Adrenal gland (tissue), 12 donors: Measurements from ENCODE around the gene ALKBH8. TPM values are rescaled to one million over a fixed set of nuclear protein-coding genes. Genes with fewer than 3 reads are reported as not detected.
"Not testable (repeated sequence)": the region's sequence is repeated elsewhere in the genome, so short reads cannot be mapped to it uniquely, and the experiment has no call there.

ENCODE experiments used
- DNase-seq, 7 donors: peaks; one replicate each; pipeline ENCODE4 v3.0.0-alpha.2; 2019 to 2020
- H3K27ac ChIP-seq, 5 donors: fragments of 200-600 bp; sonication (generic) in 4 of 5; 1 replicate in 3 of 5; 2 replicates in 2 of 5; pipeline versions ENCODE4 v1.5.1 to v1.8.0; 2016 to 2020; ENCODE audit warnings: mild to moderate bottlenecking in 1 of 5
- H3K27me3 ChIP-seq: fragments of 200-600 bp; 2 replicates; pipeline ENCODE4 v1.8.0; 2021
- H3K36me3 ChIP-seq, 2 donors: fragments of 200-600 bp; replicated peaks in 1 of 2; 1 replicate in 1 of 2; 2 replicates in 1 of 2; pipeline versions ENCODE4 v1.5.1 to v1.8.0; 2018 to 2022
- H3K4me1 ChIP-seq, 2 donors: fragments of 200-600 bp; replicated peaks in 1 of 2; 1 replicate in 1 of 2; 2 replicates in 1 of 2; pipeline versions ENCODE4 v1.5.1 to v1.8.0; 2018 to 2021
- H3K4me3 ChIP-seq, 4 donors: fragments of 200-600 bp; sonication (generic) in 3 of 4; one replicate each; pipeline ENCODE4 v1.5.1; 2016 to 2018
- H3K9me3 ChIP-seq, 3 donors: fragments of 200-600 bp; sonication (generic) in 1 of 3; replicated peaks in 1 of 3; 1 replicate in 2 of 3; 2 replicates in 1 of 3; pipeline versions ENCODE4 v1.5.1 to v1.8.0; 2016 to 2021
- POLR2A ChIP-seq, 2 donors: fragments of 450-650 bp; IDR thresholded peaks; one replicate each; pipeline ENCODE4 v1.6.1; 2017; ENCODE audit warnings: antibody characterized with exemption in 2 of 2, mild to moderate bottlenecking in 2 of 2, moderate library complexity in 1 of 2
- WGBS, 4 donors: extraction: QIAGEN DNeasy Blood & Tissue Kit in 2 of 4; methylation state at CpG; one replicate each; pipeline versions ENCODE4 v1.1.5 to v1.1.7; 2013 to 2017; 5-methylcytosine and 5-hydroxymethylcytosine counted together
- intact Hi-C, 2 donors: fragments of 100-400 bp; cut with DNase I; formaldehyde crosslinking; loops; one replicate each; pipeline versions ENCODE4 v1.14.1 to v1.15.0; 2022 to 2023
- polyA plus RNA-seq, 3 donors: library from polyadenylated mRNA; stranded (reverse); fragments of 200-250 nt in 2 of 3; fragments of 350-450 nt in 1 of 3; fragmentation: Illumina TruSeq in 1 of 3; extraction: RNeasy Lipid Tissue Mini Kit (QIAGEN cat#74804) in 1 of 3; gene quantifications; one replicate each; pipeline ENCODE4 v1.2.3, GENCODE V29; 2013 to 2014
- total RNA-seq, 9 donors: library from RNA; depleted of rRNA in 4 of 9; stranded (reverse); fragments of >200 nt in 4 of 9; fragments of 120-200 nt in 1 of 9; fragmentation: NEBNext Ultra II Directional in 1 of 9; extraction: Animal tissue kit (Norgen Biotek cat#: 25700) in 1 of 9; gene quantifications; one replicate each; pipeline versions ENCODE4 v1.1.0 to v1.2.4, GENCODE V29; 2013 to 2023
- TF ChIP-seq, protein P1 (sequence below), 6 experiments: fragments of 450-650 bp in 4 of 6; fragments of 200-600 bp in 2 of 6; sonication (generic) in 1 of 6; IDR thresholded peaks; 1 replicate in 5 of 6; 2 replicates in 1 of 6; pipeline versions ENCODE4 v1.5.1 to v1.8.0; 2016 to 2021; ENCODE audit warnings: antibody characterized with exemption in 6 of 6, mild to moderate bottlenecking in 2 of 6, moderate library complexity in 1 of 6
- donor health status: healthy with polysubstance abuse.
- donor health status: Bipolar disorder and iron deficiency.
- donor health status: DM: yes; HTN: yes; CAD: no.
- donor health status: DM: no; HTN: no; CAD: no.
- donor health status: DM: no; HTN: no; CAD: no.
- donor health status: DM: yes; HTN: yes; CAD: no.

ALKBH8 gene
- total and polyA plus RNA-seq, 12 donors = 2.5 to 9.5 (median 5.5) TPM

GRCh38 chr11:107566569-107566968 is 1.0 kb upstream of the ALKBH8 start:
- 70 to 84% (median 75%) methylated on average over 2 of the region's 2 CpGs for WGBS, 4 donors

DNA sequence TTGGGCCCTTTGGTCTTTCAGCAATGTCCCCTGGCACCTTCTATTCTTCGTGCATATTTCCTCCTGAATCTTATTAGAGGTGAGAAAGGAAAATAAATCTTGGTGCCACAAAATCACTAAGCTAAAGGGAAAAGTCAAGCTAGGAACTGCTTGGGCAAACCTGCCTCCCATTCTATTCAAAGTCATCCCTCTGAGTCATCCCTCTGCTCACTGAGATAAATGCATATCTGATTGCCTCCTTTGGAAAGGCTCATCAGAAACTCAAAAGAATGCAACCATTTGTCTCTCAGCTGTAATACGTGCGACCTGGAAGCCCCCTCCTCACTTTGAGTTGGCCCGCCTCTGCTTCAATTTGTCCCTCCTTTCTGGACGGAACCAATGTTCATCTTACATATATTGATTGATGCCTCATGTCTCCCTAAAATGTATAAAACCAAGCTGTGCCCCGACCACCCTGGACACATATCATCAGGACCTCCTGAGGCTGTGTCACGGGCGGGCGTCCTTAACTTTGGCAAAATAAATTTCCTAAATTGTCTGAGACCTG is 493 bp upstream of the ALKBH8 start:
- H3K4me1 ChIP-seq = peaks cover 9 to 23% of the 10 kb centered on the region in 2 donors
- H3K4me3 ChIP-seq = peak overlapping the region in 2 of 4 donors; percentile 83 to 85
- peak overlapping the region in 4 of 5 donors; percentile 50 to 83 (median 72) for H3K27ac ChIP-seq
- peak in 1 of 7 donors; percentile 11 for DNase-seq
- H3K9me3 ChIP-seq, intact Hi-C loops, H3K36me3 ChIP-seq, H3K27me3 ChIP-seq: not testable (repeated sequence)
- WGBS, 4 donors = 41 to 52% (median 46%) methylated on average over 9 of the region's 9 CpGs

More at GRCh38 chr11:107566569-107566968, 1.0 kb upstream of the ALKBH8 start:
- Histone ChIP-seq H3K27me3 (no peaks in the 10 kb centered on the region), H3K36me3 (no peaks in the 10 kb centered on the region), H3K9me3 (no peaks in the 10 kb centered on the region), H3K4me3 (no peak overlapping the region), H3K27ac (no peak overlapping the region), H3K4me1 (peaks cover 9 to 23% of the 10 kb centered on the region in 2 donors)
- intact Hi-C loops = no loop called here
- no peak for DNase-seq
- TF ChIP-seq, protein P1, sequence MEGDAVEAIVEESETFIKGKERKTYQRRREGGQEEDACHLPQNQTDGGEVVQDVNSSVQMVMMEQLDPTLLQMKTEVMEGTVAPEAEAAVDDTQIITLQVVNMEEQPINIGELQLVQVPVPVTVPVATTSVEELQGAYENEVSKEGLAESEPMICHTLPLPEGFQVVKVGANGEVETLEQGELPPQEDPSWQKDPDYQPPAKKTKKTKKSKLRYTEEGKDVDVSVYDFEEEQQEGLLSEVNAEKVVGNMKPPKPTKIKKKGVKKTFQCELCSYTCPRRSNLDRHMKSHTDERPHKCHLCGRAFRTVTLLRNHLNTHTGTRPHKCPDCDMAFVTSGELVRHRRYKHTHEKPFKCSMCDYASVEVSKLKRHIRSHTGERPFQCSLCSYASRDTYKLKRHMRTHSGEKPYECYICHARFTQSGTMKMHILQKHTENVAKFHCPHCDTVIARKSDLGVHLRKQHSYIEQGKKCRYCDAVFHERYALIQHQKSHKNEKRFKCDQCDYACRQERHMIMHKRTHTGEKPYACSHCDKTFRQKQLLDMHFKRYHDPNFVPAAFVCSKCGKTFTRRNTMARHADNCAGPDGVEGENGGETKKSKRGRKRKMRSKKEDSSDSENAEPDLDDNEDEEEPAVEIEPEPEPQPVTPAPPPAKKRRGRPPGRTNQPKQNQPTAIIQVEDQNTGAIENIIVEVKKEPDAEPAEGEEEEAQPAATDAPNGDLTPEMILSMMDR (IDR thresholded peaks at IDR 0.05) = no peak
- TF ChIP-seq POLR2A (IDR thresholded peaks at IDR 0.05) = no peak

DNA sequence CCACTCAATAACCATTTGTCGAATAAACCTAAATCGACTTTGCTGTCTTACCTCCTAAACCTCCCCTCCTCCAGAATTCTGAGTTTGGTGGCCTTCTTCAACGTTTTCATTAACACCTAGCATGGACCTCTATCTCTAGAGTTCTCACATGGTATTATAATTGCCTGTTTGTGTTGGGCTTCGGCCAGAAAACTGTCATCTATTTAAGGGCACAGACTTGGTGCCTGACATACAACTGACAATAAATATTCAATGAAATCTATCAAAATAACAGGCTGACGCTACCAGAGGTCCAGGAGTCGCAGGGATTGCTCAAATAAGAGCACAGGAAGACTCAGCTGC is 687 bp downstream of the ALKBH8 start:
- H3K4me3 ChIP-seq = peak overlapping the region; percentile 83 to 89 (median 84)
- TF ChIP-seq POLR2A (IDR thresholded peaks at IDR 0.05) = no peak
- TF ChIP-seq, protein P1 (IDR thresholded peaks at IDR 0.05) = no peak
- DNase-seq = no peak
- WGBS, 4 donors = 8 to 14% (median 11%) methylated on average over 6 of the region's 6 CpGs
- peaks cover 9 to 23% of the 10 kb centered on the region in 2 donors for H3K4me1 ChIP-seq
- H3K9me3 ChIP-seq = no peaks in the 10 kb centered on the region
- H3K36me3 ChIP-seq = no peaks in the 10 kb centered on the region
- intact Hi-C loops = no loop called here
- H3K27ac ChIP-seq = peak overlapping the region in 2 of 5 donors; percentile 77 to 83
- no peaks in the 10 kb centered on the region for H3K27me3 ChIP-seq

- Histone ChIP-seq H3K4me3 (no peak overlapping the region), H3K36me3 (no peaks in the 10 kb centered on the region), H3K27me3 (no peaks in the 10 kb centered on the region), H3K27ac (no peak overlapping the region), H3K4me1 (peaks cover 9 to 23% of the 10 kb centered on the region in 2 donors), H3K9me3 (no peaks in the 10 kb centered on the region)
- DNase-seq = peak; percentile 24 to 62 (median 36)
- 0 to 5% (median 1%) methylated on average over 2 of the region's 2 CpGs for WGBS, 4 donors
- intact Hi-C loops = no loop called here
- TF ChIP-seq POLR2A (IDR thresholded peaks at IDR 0.05) = no peak
- TF ChIP-seq, protein P1 (IDR thresholded peaks at IDR 0.05) = peak; percentile 41 to 63 (median 60)
Measured at GRCh38 chr11:107563702-107564101, 1.8 kb downstream of the ALKBH8 start.

- WGBS, 4 donors = 46 to 61% (median 54%) methylated on average over 4 of the region's 4 CpGs
- Histone ChIP-seq H3K4me3 (no peak overlapping the region), H3K27me3 (no peaks in the 10 kb centered on the region), H3K9me3 (no peaks in the 10 kb centered on the region), H3K27ac (no peak overlapping the region), H3K4me1 (peaks cover 9 to 23% of the 10 kb centered on the region in 2 donors), H3K36me3 (no peaks in the 10 kb centered on the region)
- intact Hi-C loops = no loop called here
- DNase-seq = no peak
- TF ChIP-seq, protein P1 (IDR thresholded peaks at IDR 0.05) = no peak
- TF ChIP-seq POLR2A (IDR thresholded peaks at IDR 0.05) = no peak
Measured at GRCh38 chr11:107562647-107563208, 2.8 kb downstream of the ALKBH8 start.
